ENCODE measurements around the gene ZSCAN25.
"Not testable (repeated sequence)": the region's sequence is repeated elsewhere in the genome, so short reads cannot be mapped to it uniquely, and the experiment has no call there.

Gene ZSCAN25

DNA sequence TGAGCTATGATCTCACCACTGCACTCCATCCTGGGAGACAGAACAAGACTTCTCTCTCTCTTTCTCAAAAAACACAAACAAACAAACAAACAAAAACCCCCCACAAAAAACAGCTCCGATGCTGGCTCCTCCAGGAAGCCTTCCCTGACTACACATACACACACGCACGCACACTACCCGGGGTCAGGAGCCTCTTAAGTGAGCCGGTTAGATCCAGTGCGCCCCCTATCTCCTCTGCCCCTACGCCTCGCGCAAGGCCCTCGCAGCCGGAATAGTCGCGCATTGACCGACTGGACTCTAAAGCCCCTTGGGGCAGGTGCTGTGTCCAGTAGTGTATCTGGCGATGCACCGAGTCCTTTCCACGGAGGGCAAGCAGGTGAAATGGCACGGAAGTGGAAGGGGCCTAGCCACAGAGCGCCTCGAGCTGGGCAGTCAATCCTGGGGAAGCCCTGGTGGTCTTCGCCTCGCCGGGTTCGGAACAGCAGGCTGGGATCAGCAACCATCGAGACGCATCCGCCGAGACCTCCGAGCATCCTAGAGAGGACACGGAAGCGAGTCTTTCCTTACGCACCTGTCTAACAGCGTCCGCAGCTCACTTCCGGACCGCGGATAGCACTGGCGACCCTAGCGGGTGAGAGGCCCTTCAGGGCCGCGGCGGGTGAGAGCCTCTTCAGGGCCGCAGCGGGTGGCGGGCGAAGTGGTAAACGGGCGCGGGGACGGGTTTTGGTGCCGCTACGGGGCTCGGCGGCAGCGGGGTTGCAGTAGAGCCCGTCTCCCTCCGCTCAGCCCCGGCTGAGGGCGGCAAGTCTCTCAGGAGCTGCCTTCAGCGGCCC, at the start of gene ZSCAN25:
Gene ZSCAN25 (plus strand): TSS at position 588 of the 833 bp plus-strand sequence. CDS start 2,661 bp downstream, outside the sequence.
- Histone ChIP-seq H3K4me3 (ENCODE audit: low read length) (peak within 1 kb of the TSS; percentile 82), H3K9me3 (ENCODE audit: control insufficient read depth, insufficient read depth, low read length) (no peaks in the 10 kb centered on the region), H3K27me3 (ENCODE audit: control insufficient read depth, insufficient read depth, low read length) (no peaks in the 10 kb centered on the region), H3K36me3 (ENCODE audit: control insufficient read depth, insufficient read depth, low read length) (peaks cover 11% of the 10 kb centered on the region; the same call in 1 of the 2 replicates), H3K27ac (ENCODE audit: low read length) (no peak within 1 kb of the TSS), H3K4me1 (ENCODE audit: control insufficient read depth, insufficient read depth, low read length) (no peaks in the 10 kb centered on the region)
- no CpG with 5 or more reads among the region's 60 CpGs for WGBS (ENCODE audit: insufficient coverage, insufficient read length)
- peak; percentile 90 for DNase-seq (ENCODE audit: low read depth, low spot score)

DNA sequence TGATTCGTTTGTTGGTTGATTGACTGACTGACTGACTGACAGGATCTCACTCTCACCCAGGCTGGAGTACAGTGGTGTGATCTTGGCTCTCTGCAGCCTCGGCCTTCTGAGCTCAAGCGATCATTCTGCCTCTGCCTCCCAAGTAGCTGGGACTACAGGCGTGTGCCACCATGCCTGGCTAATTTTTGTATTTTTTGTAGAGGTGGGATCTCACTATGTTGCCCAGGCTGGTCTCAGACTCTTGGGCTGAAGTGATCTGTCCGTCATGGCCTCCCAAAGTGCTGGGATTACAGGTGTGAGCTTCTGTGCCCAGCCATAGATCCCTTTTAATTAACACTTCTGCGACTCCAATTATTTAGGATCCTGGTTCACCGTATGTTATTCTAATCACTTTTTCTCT, 48.0 kb upstream of the ZSCAN25 start:
- H3K4me3 ChIP-seq (ENCODE audit: low read length); H3K27me3 ChIP-seq (ENCODE audit: control insufficient read depth, insufficient read depth, low read length); H3K27ac ChIP-seq (ENCODE audit: low read length); DNase-seq (ENCODE audit: low read depth, low spot score); H3K36me3 ChIP-seq (ENCODE audit: control insufficient read depth, insufficient read depth, low read length); H3K4me1 ChIP-seq (ENCODE audit: control insufficient read depth, insufficient read depth, low read length); H3K9me3 ChIP-seq (ENCODE audit: control insufficient read depth, insufficient read depth, low read length): not testable (repeated sequence)
- WGBS (ENCODE audit: insufficient coverage, insufficient read length), result no CpG with 5 or more reads among the region's 7 CpGs

DNA sequence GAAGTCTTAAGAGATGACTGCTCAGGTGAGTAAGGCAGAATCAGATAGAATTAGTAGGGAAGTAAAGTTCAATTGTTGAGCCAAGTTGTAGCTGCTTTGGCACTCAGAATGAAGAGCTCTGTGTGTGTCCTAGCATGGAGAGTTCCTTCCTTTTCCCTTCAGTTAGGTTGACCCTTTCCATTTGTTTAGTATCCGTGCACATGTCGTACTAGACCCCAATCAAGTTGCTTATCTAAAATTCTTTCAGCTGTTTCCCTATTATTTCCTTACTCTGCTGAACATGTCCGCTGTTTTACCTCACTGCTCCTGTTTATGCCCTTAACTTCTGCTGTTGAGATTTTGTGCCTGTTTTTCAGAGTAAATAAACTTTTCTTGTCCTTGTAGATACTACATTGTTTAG, 45.0 kb upstream of the ZSCAN25 start:
- no CpG with 5 or more reads among the region's 3 CpGs for WGBS (ENCODE audit: insufficient coverage, insufficient read length)
- Histone ChIP-seq H3K27ac (ENCODE audit: low read length) (no peak overlapping the region), H3K36me3 (ENCODE audit: control insufficient read depth, insufficient read depth, low read length) (peaks cover 7% of the 10 kb centered on the region; the same call in 1 of the 2 replicates), H3K4me3 (ENCODE audit: low read length) (no peak overlapping the region), H3K27me3 (ENCODE audit: control insufficient read depth, insufficient read depth, low read length) (no peaks in the 10 kb centered on the region), H3K4me1 (ENCODE audit: control insufficient read depth, insufficient read depth, low read length) (no peaks in the 10 kb centered on the region), H3K9me3 (ENCODE audit: control insufficient read depth, insufficient read depth, low read length) (no peaks in the 10 kb centered on the region)
- no peak for DNase-seq (ENCODE audit: low read depth, low spot score)

DNA sequence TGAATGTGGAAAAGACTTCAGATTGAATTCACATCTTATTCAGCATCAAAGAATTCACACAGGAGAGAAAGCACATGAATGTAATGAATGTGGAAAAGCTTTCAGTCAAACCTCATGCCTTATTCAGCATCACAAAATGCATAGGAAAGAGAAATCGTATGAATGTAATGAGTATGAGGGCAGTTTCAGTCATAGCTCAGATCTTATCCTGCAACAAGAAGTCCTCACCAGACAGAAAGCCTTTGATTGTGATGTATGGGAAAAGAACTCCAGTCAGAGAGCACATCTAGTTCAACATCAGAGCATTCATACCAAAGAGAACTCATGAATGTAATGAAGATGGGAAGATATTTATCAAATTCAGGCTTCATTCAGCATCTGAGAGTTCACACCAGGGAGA, 43.5 kb upstream of the ZSCAN25 start:
- Histone ChIP-seq H3K27me3 (ENCODE audit: control insufficient read depth, insufficient read depth, low read length) (no peaks in the 10 kb centered on the region), H3K27ac (ENCODE audit: low read length) (no peak overlapping the region), H3K4me1 (ENCODE audit: control insufficient read depth, insufficient read depth, low read length) (no peaks in the 10 kb centered on the region), H3K4me3 (ENCODE audit: low read length) (no peak overlapping the region), H3K9me3 (ENCODE audit: control insufficient read depth, insufficient read depth, low read length) (no peaks in the 10 kb centered on the region), H3K36me3 (ENCODE audit: control insufficient read depth, insufficient read depth, low read length) (peaks cover 7% of the 10 kb centered on the region; the same call in 1 of the 2 replicates)
- DNase-seq (ENCODE audit: low read depth, low spot score), result no peak
- no CpG with 5 or more reads among the region's 1 CpG for WGBS (ENCODE audit: insufficient coverage, insufficient read length)

DNA sequence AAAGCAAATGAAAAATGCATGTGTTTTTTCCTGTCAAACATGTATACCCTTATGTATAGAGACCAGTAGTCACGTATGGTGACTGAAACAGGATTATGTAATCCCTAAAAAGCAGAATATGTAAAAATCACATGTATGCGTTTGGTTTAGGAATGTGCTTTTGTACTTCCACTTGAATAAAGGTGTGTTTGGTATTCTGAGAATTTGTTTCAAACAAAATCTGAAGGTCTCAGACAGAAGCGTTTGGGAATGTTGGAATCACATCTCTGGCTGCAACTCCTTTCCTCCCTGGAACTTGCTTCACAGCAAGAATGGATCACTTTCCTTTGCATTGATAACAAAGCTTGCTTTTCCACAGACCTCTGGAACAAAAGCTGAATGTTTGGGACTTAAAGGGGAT, 40.5 kb upstream of the ZSCAN25 start:
- no peak for DNase-seq (ENCODE audit: low read depth, low spot score)
- Histone ChIP-seq H3K4me1 (ENCODE audit: control insufficient read depth, insufficient read depth, low read length) (no peaks in the 10 kb centered on the region), H3K27me3 (ENCODE audit: control insufficient read depth, insufficient read depth, low read length) (no peaks in the 10 kb centered on the region), H3K9me3 (ENCODE audit: control insufficient read depth, insufficient read depth, low read length) (no peaks in the 10 kb centered on the region), H3K36me3 (ENCODE audit: control insufficient read depth, insufficient read depth, low read length) (peaks cover 7% of the 10 kb centered on the region; the same call in 1 of the 2 replicates), H3K4me3 (ENCODE audit: low read length) (no peak overlapping the region), H3K27ac (ENCODE audit: low read length) (no peak overlapping the region)
- WGBS (ENCODE audit: insufficient coverage, insufficient read length), result no CpG with 5 or more reads among the region's 3 CpGs

DNA sequence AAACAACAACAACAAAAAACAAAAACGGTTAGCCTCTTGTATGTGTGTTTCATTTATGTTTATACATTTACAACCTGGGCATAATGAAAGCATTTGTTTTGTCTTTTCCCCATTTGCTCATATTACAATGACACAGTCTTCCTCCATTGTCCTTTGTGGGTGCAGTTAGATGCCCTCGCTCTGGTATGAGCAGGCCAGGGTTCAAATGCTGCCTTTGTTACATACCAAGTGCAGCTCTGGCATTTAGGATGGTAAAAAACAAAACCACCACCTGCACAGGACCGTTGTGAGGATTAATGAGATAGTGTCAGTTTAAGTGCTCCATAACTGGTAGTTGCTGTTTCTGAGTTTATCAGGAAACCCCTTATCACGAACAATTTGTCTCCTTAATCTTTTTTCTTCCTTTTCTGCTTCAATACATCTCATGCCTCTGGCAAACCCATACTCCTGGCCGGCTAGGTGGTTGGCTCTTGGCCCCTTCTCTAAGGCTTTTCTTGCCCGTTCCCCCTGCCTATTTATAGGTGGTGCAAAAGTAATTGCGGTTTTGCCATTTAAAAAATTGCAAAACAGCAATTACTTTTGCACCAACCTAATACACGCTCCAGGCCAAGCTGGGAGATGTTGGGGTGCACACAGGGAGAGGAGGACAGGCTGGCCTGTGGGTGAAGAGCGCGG, 37.3 kb upstream of the ZSCAN25 start:
- H3K36me3 ChIP-seq (ENCODE audit: control insufficient read depth, insufficient read depth, low read length), result no peaks in the 10 kb centered on the region
- WGBS (ENCODE audit: insufficient coverage, insufficient read length), result no CpG with 5 or more reads among the region's 10 CpGs
- no peaks in the 10 kb centered on the region for H3K27me3 ChIP-seq (ENCODE audit: control insufficient read depth, insufficient read depth, low read length)
- DNase-seq (ENCODE audit: low read depth, low spot score), result no peak
- no peaks in the 10 kb centered on the region for H3K9me3 ChIP-seq (ENCODE audit: control insufficient read depth, insufficient read depth, low read length)
- H3K27ac ChIP-seq (ENCODE audit: low read length), result no peak overlapping the region
- H3K4me3 ChIP-seq (ENCODE audit: low read length), result peak overlapping the region; percentile 29; the same call in 1 of the 2 replicates
- no peaks in the 10 kb centered on the region for H3K4me1 ChIP-seq (ENCODE audit: control insufficient read depth, insufficient read depth, low read length)

DNA sequence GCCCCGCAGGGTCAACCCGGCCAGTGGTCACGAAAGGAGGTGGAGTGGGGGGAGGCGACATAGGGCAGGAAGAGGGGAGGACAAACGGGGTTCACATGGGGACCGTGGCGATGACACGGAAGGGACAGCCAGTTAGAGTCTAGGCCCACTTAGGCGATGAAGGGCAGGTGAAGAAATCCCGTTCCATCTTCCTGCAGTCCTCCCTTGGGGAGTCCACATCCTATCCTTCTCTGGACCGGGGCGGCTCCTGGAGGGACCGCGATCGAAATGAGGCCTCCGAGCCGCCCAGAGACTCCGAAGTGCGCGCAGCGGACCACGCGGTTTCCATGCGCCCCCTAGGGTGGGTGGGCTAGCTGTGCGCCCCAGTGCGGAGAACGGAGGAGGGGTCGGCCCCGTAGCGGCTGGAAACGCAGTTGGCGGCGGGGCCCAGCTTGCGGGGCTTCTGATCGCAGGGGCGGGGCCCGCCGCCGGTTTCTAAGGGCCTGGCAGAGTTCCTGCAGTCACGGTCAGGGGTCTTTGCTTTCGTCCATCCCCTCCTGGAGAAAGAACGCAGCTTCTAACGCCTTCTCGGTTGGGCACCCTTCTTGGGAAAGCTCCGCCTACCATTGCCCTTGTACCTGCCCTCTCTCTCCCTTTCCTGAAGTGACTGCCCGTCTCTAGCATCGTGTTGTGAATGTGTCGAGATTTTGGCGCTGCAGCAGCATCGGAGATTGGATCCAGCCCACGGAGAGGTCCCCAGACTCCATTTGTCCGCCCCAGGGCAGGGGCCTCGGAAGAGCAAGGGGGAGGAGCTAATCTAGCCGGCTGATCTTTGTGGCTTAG, 36.6 kb upstream of the ZSCAN25 start:
- Histone ChIP-seq H3K27ac (ENCODE audit: low read length) (no peak overlapping the region), H3K4me3 (ENCODE audit: low read length) (peak overlapping the region; percentile 29; the same call in 1 of the 2 replicates)
- peak; percentile 58 for DNase-seq (ENCODE audit: low read depth, low spot score)

DNA sequence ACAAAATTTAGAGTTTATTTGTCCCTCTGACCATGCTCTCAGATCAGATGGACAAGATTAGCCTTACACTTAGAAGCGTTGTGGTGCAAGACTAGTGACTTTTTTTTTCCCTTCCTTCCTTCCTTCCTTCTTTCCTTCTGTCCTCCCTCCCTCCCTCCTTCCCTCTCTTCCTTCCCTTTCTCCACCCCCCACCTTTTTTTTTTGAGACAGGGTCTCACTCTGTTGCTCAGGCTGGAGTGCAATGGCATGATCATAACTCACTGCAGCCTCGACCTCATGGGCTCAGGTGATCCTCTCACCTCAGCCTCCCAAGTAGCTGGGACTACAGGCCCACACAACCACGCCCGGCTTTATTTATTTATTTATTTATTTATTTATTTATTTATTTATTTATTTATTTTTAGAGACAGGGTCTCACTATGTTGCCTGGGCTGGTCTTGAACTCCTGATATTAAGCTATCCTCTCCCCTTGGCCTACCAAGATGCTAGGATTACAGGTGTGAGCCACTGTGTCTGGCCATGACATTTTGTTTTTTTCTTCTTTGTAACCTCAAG, 35.9 kb upstream of the ZSCAN25 start:
- H3K4me3 ChIP-seq (ENCODE audit: low read length), result peak overlapping the region; percentile 29; the same call in 1 of the 2 replicates
- no CpG with 5 or more reads among the region's 4 CpGs for WGBS (ENCODE audit: insufficient coverage, insufficient read length)

More for the DNA sequence above, 36.6 kb upstream of the ZSCAN25 start:
- Histone ChIP-seq H3K36me3 (ENCODE audit: control insufficient read depth, insufficient read depth, low read length) (no peaks in the 10 kb centered on the region), H3K9me3 (ENCODE audit: control insufficient read depth, insufficient read depth, low read length) (no peaks in the 10 kb centered on the region), H3K4me1 (ENCODE audit: control insufficient read depth, insufficient read depth, low read length) (no peaks in the 10 kb centered on the region), H3K27me3 (ENCODE audit: control insufficient read depth, insufficient read depth, low read length) (no peaks in the 10 kb centered on the region)
- no CpG with 5 or more reads among the region's 54 CpGs for WGBS (ENCODE audit: insufficient coverage, insufficient read length)

DNA sequence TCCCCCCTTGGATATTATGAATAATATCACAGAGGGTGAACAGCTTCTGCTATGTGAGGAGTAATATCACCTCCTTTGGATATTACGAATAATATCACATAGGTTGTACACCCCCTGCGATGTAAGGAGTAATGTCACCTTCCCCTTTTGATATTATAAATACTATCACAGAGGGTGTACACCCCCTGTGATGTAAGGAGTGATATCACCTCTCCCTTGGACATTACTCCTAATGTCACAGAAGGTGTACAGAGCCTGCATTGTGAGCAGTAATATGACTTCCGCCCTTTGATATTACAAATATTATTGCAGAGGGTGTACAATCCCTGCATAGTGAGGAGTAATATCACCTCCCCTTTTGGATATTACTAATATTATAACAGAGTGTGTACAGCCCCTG, 27.9 kb upstream of the ZSCAN25 start:
- Histone ChIP-seq H3K36me3 (ENCODE audit: control insufficient read depth, insufficient read depth, low read length) (no peaks in the 10 kb centered on the region), H3K27me3 (ENCODE audit: control insufficient read depth, insufficient read depth, low read length) (no peaks in the 10 kb centered on the region), H3K4me3 (ENCODE audit: low read length) (no peak overlapping the region), H3K27ac (ENCODE audit: low read length) (no peak overlapping the region), H3K9me3 (ENCODE audit: control insufficient read depth, insufficient read depth, low read length) (no peaks in the 10 kb centered on the region; the same call in 1 of the 2 replicates), H3K4me1 (ENCODE audit: control insufficient read depth, insufficient read depth, low read length) (no peaks in the 10 kb centered on the region)
- WGBS (ENCODE audit: insufficient coverage, insufficient read length), result no CpG with 5 or more reads among the region's 3 CpGs
- DNase-seq (ENCODE audit: low read depth, low spot score), result no peak

More for the DNA sequence above, 35.9 kb upstream of the ZSCAN25 start:
- H3K27me3 ChIP-seq (ENCODE audit: control insufficient read depth, insufficient read depth, low read length); DNase-seq (ENCODE audit: low read depth, low spot score); H3K27ac ChIP-seq (ENCODE audit: low read length); H3K36me3 ChIP-seq (ENCODE audit: control insufficient read depth, insufficient read depth, low read length); H3K9me3 ChIP-seq (ENCODE audit: control insufficient read depth, insufficient read depth, low read length); H3K4me1 ChIP-seq (ENCODE audit: control insufficient read depth, insufficient read depth, low read length): not testable (repeated sequence)

Measured in iPS DF 6.9 (cell line).